ENCODE measurements around the gene IGHMBP2. TPM values are rescaled to one million over a fixed set of nuclear protein-coding genes. Genes with fewer than 3 reads are reported as not detected.

The IGHMBP2 gene
- total and polyA plus RNA-seq, 9 of the 15 experiments (the other 6 are each of a cell fraction or from before 2014, with no cell fraction given): 1.6 to 24.8 (median 14.5) TPM

- no peaks in the 10 kb centered on the region for H3K79me2 ChIP-seq (ENCODE audit: control insufficient read depth, insufficient read depth, low read length)
- no peak for TF ChIP-seq ZNF717 (CRISPR knock-in tag; IDR thresholded peaks at IDR 0.05)
- TF ChIP-seq ZNF507 (tag; conservative IDR thresholded peaks at IDR 0.05): no peak
- no peak for TF ChIP-seq ZNF830 (CRISPR knock-in tag; IDR thresholded peaks at IDR 0.05)
- no peak for TF ChIP-seq GTF2F1 (IDR thresholded peaks at IDR 0.05; ENCODE audit: low read depth, low read length)
- no peak for TF ChIP-seq ETS1 (conservative IDR thresholded peaks at IDR 0.05; ENCODE audit: control insufficient read depth, low read depth, low read length)
- no peak for TF ChIP-seq RBM22 (IDR thresholded peaks at IDR 0.05; ENCODE audit: low read depth, low read length, poor library complexity, severe bottlenecking)
- no peak for TF ChIP-seq ZNF121 (CRISPR knock-in tag; conservative IDR thresholded peaks at IDR 0.05)
- no peak overlapping the region for H3K4me3 ChIP-seq
- no peak overlapping the region for H3K27ac ChIP-seq (ENCODE audit: extremely low read depth, low read depth, low read length)
- no peak overlapping the region for H3K4me2 ChIP-seq (ENCODE audit: insufficient read depth, low read length)
- ChIA-PET CTCF (ENCODE audit: low intra/inter-chr PET ratio) (no interaction called here), POLR2A (interaction anchor here (0.7 to 1.0 kb wide), 3 partner anchors 13 to 100 kb away, joined by 3 to 4 read pairs (median 3); partner anchors contain the start of gene CPT1A)
- 0 out of 2 replicates have a peak, but pooled peaks cover under 1% of the 10 kb centered on the region for H4K20me1 ChIP-seq (replicated peaks; ENCODE audit: control insufficient read depth, insufficient read depth, low read length)
- DNase-seq (ENCODE audit: extremely low read depth in 1 of 4, low spot score in 3 of 4) (no peak), FAIRE-seq (no peak), ATAC-seq (no peak)
- WGBS (ENCODE audit: insufficient coverage, low coverage, missing lambda C conversion rate): 82% methylated on average over 16 of the region's 18 CpGs
- H3K4me1 ChIP-seq (replicated peaks in 1 of 2; ENCODE audit: control insufficient read depth in 2 of 2, insufficient read depth in 2 of 2, low read length in 2 of 2): peaks cover 5 to 12% of the 10 kb centered on the region in 2 experiments; a peak in 4 of 5 replicates
- in situ Hi-C loops (cut with MboI) (no loop called here), intact Hi-C loops (cut with micrococcal nuclease) (no loop called here)
- no peaks in the 10 kb centered on the region for H3K27me3 ChIP-seq (ENCODE audit: control insufficient read depth in 2 of 2, insufficient read depth in 2 of 2, low read length in 2 of 2)
- no peak overlapping the region for H2AFZ ChIP-seq (ENCODE audit: low read depth, low read length)
- H3K9ac ChIP-seq (ENCODE audit: insufficient read depth in 1 of 2, low read depth in 2 of 2, low read length in 2 of 2): no peak overlapping the region
- no peaks in the 10 kb centered on the region for H3K9me3 ChIP-seq (replicated peaks; ENCODE audit: control insufficient read depth, insufficient read depth, low read depth, low read length)
- no TSS peak for BruUV-seq (replicated peaks)
- H3K36me3 ChIP-seq (ENCODE audit: control insufficient read depth, insufficient read depth, low read length): peaks cover 34% of the 10 kb centered on the region; the same call in 2 of the 3 replicates
- no peaks in the 10 kb centered on the region for H3K9me1 ChIP-seq (ENCODE audit: control insufficient read depth, insufficient read depth, low read length)
These were observed 37.8 kb downstream of the IGHMBP2 start for GRCh38 chr11:68941324-68942094.
